Retinal pigment epithelial cell (primary cell): ENCODE results near the gene PDGFRB.

Source experiments
- DNase-seq: peaks from one replicate; pipeline ENCODE4 v3.0.0-alpha.2; 2010; ENCODE audit warnings: low read depth
- H3K4me3 ChIP-seq: 2 replicates; pipeline ENCODE4 v1.5.1; 2011; ENCODE audit warnings: mild to moderate bottlenecking, low read length, control low read depth, moderate library complexity
- TF ChIP-seq, protein P1 (sequence below): conservative IDR thresholded peaks from 2 replicates; pipeline ENCODE4 v1.5.1; 2011; ENCODE audit warnings: low read depth, low read length, control low read depth, inconsistent platforms

Gene PDGFRB

GRCh38 chr5:150195736-150196485, 40.3 kb upstream of the PDGFRB start:
- TF ChIP-seq, protein P1, sequence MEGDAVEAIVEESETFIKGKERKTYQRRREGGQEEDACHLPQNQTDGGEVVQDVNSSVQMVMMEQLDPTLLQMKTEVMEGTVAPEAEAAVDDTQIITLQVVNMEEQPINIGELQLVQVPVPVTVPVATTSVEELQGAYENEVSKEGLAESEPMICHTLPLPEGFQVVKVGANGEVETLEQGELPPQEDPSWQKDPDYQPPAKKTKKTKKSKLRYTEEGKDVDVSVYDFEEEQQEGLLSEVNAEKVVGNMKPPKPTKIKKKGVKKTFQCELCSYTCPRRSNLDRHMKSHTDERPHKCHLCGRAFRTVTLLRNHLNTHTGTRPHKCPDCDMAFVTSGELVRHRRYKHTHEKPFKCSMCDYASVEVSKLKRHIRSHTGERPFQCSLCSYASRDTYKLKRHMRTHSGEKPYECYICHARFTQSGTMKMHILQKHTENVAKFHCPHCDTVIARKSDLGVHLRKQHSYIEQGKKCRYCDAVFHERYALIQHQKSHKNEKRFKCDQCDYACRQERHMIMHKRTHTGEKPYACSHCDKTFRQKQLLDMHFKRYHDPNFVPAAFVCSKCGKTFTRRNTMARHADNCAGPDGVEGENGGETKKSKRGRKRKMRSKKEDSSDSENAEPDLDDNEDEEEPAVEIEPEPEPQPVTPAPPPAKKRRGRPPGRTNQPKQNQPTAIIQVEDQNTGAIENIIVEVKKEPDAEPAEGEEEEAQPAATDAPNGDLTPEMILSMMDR, result no peak
- DNase-seq, result no peak
- no peak overlapping the region for H3K4me3 ChIP-seq

GRCh38 chr5:150192462-150192861, 36.8 kb upstream of the PDGFRB start:
- no peak overlapping the region for H3K4me3 ChIP-seq
- DNase-seq, result no peak
- TF ChIP-seq, protein P1, result no peak

DNA sequence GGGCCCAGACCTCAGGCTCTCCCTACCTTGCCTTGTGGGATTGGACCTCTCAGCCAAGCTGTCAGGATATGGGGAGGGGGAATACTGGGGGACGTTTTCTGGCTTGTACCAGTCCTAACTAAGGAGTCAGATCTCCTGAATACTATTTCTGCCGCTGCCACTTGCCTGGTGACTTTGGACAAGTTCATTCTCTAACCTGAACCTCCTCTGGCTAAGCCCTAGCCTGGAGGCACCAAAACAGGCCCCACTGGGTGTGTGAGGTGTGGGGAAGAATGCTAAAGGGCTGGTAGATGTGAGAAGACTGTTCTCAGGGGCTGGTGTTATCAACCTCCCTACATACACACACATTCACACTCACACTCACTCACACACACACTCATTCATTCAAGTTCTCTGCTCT, 35.3 kb upstream of the PDGFRB start:
- no peak overlapping the region for H3K4me3 ChIP-seq
- TF ChIP-seq, protein P1, result no peak
- no peak for DNase-seq

DNA sequence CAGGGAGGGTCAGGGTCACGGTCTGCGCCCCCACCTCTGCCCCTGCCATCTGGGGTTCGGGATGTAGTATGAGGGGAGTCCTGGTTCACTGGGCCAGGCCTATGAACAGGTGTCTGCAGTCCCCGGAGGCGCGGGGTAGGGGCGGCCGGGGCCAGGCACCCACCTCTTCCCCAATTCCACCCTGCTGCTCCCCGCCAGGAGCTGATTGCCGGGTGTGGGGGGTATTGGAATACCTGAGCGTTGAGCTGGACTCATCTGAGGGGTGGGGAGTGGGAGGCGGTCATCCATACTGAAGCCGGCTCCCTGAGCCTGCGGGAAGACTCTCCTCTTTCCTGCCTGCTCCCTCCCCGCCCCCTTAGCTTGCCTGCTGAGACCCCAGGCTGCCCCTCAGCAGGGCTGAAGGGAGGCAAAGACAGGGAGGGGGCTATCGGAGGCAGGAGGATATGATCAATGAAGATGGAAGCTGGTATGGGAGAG, 34.9 kb upstream of the PDGFRB start:
- TF ChIP-seq, protein P1, result no peak
- H3K4me3 ChIP-seq, result no peak overlapping the region
- no peak for DNase-seq

DNA sequence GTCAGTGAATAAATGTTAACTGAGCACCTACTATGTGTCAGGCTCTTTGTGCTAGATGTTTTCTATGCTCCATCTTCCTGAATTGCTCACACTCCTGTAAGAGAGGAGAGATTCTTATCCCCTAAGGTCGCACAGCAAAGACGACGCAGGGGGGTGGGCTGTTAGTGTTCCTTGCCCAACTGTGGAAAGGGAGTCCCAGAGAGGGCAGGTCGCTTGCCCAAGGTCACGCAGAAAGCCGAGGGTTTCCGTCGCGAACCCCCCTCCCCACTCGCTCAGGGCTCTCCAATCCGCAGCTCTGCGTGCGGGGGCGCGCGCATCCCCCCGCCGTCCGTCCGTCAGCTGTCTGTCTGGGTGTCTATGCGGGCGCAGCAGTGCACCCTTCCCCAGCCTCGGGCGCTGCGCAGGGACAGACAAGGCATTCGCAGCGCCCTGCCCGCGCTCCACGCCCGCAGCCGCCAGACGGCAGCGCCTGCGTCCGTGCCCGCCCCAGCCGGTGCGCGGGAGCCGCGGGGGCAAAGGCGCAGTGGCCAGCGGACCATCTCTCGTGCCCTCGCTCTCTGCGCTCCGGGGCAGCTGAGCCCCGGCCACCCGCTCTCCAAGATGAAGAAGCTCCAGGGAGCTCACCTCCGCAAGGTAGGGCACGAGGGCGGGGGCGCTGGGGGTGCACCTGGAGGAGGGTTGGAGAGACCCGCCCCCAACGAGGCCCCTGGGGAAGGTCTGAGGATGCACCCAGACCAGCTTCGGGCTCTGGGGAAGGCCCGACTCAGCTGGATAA, 34.3 kb upstream of the PDGFRB start, which contains the start of gene SLC6A7:
Gene SLC6A7, plus strand, starts transcription at position 335 of the 775 bp plus-strand sequence. Its CDS starts 266 bp downstream, at position 601.
- no peak within 1 kb of the TSS for H3K4me3 ChIP-seq
- TF ChIP-seq, protein P1, result no peak
- DNase-seq, result no peak

DNA sequence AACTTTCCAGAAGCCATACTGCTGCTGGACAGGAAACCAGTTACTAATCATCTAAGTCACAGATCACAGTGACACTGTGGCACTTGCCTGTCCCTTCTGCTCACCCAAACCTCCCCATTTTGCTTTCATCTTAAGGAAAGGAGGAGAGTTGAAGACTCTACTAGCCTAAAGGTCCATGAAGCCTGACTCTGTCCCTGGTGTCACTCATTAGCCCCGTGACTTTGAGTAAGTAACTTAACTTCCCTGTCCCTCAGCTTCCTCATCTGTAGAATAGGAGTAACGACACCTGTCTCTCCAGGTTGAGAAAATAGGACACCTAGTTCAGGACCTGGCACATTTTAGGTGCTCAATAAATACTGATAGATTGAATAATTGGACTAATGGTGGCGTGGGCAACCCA, 33.7 kb upstream of the PDGFRB start:
- H3K4me3 ChIP-seq, result no peak overlapping the region
- no peak for DNase-seq
- TF ChIP-seq, protein P1, result no peak
